Astrocyte (in vitro differentiated cells and primary cell): ENCODE data around the gene DUS1L.

Experiments used
- EZH2 ChIP-seq: IDR thresholded peaks from 2 replicates; pipeline ENCODE4 v1.6.1; 2012; ENCODE audit warnings: mild to moderate bottlenecking, low read length, inconsistent platforms; ENCODE audit not compliant: insufficient read depth
- TF ChIP-seq, protein P1 (sequence below): IDR thresholded peaks from 2 replicates; pipeline ENCODE4 v1.5.1; 2011; ENCODE audit warnings: low read depth, mild to moderate bottlenecking, inconsistent platforms, low read length, moderate library complexity; ENCODE audit not compliant: insufficient read depth

DNA sequence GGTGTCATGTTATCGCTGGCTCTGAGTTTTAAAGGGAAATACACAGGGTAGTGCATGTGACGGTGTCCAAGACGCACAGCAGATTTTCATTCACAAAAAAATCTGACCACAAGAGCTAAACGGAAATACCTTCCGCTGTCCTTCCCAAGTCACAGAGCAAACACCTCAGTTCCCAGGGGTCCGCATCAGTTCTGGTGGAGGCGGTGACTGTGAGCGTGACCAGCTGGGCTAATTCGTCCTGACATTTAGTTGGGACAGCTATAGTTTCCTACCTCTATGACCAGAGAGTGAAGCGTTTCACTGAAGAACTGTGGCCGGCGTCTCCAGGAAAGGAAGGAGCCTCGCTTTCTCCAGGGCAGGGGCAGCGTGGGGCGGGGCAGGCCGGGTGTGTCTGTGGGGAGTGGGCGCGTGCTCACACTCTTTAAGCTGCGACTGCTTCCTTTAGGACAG lies 42.9 kb upstream of the DUS1L start:
- TF ChIP-seq, protein P1, sequence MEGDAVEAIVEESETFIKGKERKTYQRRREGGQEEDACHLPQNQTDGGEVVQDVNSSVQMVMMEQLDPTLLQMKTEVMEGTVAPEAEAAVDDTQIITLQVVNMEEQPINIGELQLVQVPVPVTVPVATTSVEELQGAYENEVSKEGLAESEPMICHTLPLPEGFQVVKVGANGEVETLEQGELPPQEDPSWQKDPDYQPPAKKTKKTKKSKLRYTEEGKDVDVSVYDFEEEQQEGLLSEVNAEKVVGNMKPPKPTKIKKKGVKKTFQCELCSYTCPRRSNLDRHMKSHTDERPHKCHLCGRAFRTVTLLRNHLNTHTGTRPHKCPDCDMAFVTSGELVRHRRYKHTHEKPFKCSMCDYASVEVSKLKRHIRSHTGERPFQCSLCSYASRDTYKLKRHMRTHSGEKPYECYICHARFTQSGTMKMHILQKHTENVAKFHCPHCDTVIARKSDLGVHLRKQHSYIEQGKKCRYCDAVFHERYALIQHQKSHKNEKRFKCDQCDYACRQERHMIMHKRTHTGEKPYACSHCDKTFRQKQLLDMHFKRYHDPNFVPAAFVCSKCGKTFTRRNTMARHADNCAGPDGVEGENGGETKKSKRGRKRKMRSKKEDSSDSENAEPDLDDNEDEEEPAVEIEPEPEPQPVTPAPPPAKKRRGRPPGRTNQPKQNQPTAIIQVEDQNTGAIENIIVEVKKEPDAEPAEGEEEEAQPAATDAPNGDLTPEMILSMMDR, result no peak
- no peak for TF ChIP-seq EZH2
